HepG2 (cell line): ENCODE results near the gene TASP1. TPM values are rescaled to one million over a fixed set of nuclear protein-coding genes. Genes with fewer than 3 reads are reported as not detected.

Source experiments
- ATM ChIP-seq: fragments of 450-650 bp; IDR thresholded peaks from 2 replicates; pipeline ENCODE4 v1.7.1; 2017; ENCODE audit warnings: mild to moderate bottlenecking, borderline replicate concordance
- ATRX ChIP-seq: sonication (generic); formaldehyde crosslinking; IDR thresholded peaks from 2 replicates; pipeline ENCODE4 v1.4.0; 2020; ENCODE audit warnings: missing genetic modification reagents, borderline replicate concordance
- FOSL2 ChIP-seq: sonication (generic); formaldehyde crosslinking; IDR thresholded peaks from 2 replicates; pipeline ENCODE4 v1.4.0; 2020; ENCODE audit warnings: missing genetic modification reagents
- HNF4G ChIP-seq, 2 experiments: sonication (generic) in 1 of 2; formaldehyde crosslinking in 1 of 2; IDR thresholded peaks; 2 replicates each; pipeline versions ENCODE4 v1.4.0 to v1.6.1; 2011 to 2020; ENCODE audit warnings: borderline replicate concordance in 2 of 2, low read depth in 2 of 2, mild to moderate bottlenecking in 2 of 2, low read length in 1 of 2, missing genetic modification reagents in 1 of 2, moderate library complexity in 1 of 2
- IKZF1 ChIP-seq: fragments of 450-650 bp; IDR thresholded peaks from 2 replicates; pipeline ENCODE4 v1.7.1; 2016
- IKZF4 ChIP-seq: sonication (generic); formaldehyde crosslinking; IDR thresholded peaks from 2 replicates; pipeline ENCODE4 v1.5.1; 2020; ENCODE audit warnings: borderline replicate concordance, mild to moderate bottlenecking, low read depth, missing genetic modification reagents; ENCODE audit errors: not compliant biosample characterization
- KAT2B ChIP-seq: fragments of 150-350 bp; IDR thresholded peaks from 2 replicates; pipeline ENCODE4 v1.6.1; 2014; ENCODE audit warnings: low read depth, low read length, borderline replicate concordance
- KDM2A ChIP-seq: sonication (generic); formaldehyde crosslinking; IDR thresholded peaks from 2 replicates; pipeline ENCODE4 v1.4.0; 2020; ENCODE audit warnings: low read depth, missing genetic modification reagents, borderline replicate concordance
- KLF12 ChIP-seq: sonication (generic); formaldehyde crosslinking; IDR thresholded peaks from 2 replicates; pipeline ENCODE4 v1.4.0; 2020; ENCODE audit warnings: missing genetic modification reagents, borderline replicate concordance
- MED8 ChIP-seq: sonication (generic); formaldehyde crosslinking; IDR thresholded peaks from 2 replicates; pipeline ENCODE4 v1.8.1; 2023; ENCODE audit warnings: mild to moderate bottlenecking, missing genetic modification reagents; ENCODE audit not compliant: insufficient replicate concordance
- NCOA5 ChIP-seq: sonication (generic); formaldehyde crosslinking; IDR thresholded peaks from 2 replicates; pipeline ENCODE4 v1.4.0; 2020; ENCODE audit warnings: missing genetic modification reagents
- SP4 ChIP-seq: sonication (generic); formaldehyde crosslinking; IDR thresholded peaks from 2 replicates; pipeline ENCODE4 v1.8.1; 2023; ENCODE audit warnings: mild to moderate bottlenecking, missing genetic modification reagents
- STAT6 ChIP-seq: sonication (generic); formaldehyde crosslinking; IDR thresholded peaks from 2 replicates; pipeline ENCODE4 v1.4.0; 2020; ENCODE audit warnings: missing genetic modification reagents, mild to moderate bottlenecking, borderline replicate concordance
- TEAD3 ChIP-seq: optimal IDR thresholded peaks from 2 replicates; pipeline ENCODE3; 2016; ENCODE audit warnings: borderline replicate concordance
- ZBTB33 ChIP-seq: sonication (generic); formaldehyde crosslinking; IDR thresholded peaks from 2 replicates; pipeline ENCODE4 v1.4.0; 2020; ENCODE audit warnings: missing genetic modification reagents
- ZBTB43 ChIP-seq: sonication (generic); formaldehyde crosslinking; conservative IDR thresholded peaks from 2 replicates; pipeline ENCODE4 v1.4.0; 2020; ENCODE audit warnings: missing genetic modification reagents
- ZNF335 ChIP-seq: sonication (generic); formaldehyde crosslinking; IDR thresholded peaks from 2 replicates; pipeline ENCODE4 v1.4.0; 2020; ENCODE audit warnings: missing genetic modification reagents
- polyA plus RNA-seq, 8 experiments: library from polyadenylated mRNA; depleted of rRNA in 3 of 8; stranded (reverse) in 7 of 8; unstranded in 1 of 8; fragments of >200 nt; fragmentation: Illumina TruSeq in 4 of 8; extraction: Trizol in 4 of 8; gene quantifications; 2 replicates each; pipeline versions ENCODE4 v1.2.1 to v1.2.3, GENCODE V29; 2011 to 2016; ENCODE audit warnings: low read depth in 4 of 8, missing spikeins in 1 of 8, mixed read lengths in 1 of 8; ENCODE audit not compliant: insufficient read depth in 1 of 8
- total RNA-seq, 5 experiments: library from RNA; depleted of rRNA; stranded (reverse); fragments of >200 nt; fragmentation: Illumina TruSeq; extraction: Trizol; gene quantifications; 2 replicates each; pipeline ENCODE4 v1.2.3, GENCODE V29; 2016; ENCODE audit warnings: low read depth in 1 of 5
- TF ChIP-seq, protein P1 (sequence below): sonication (generic); formaldehyde crosslinking; IDR thresholded peaks from 2 replicates; pipeline ENCODE4 v1.5.0; 2020; ENCODE audit warnings: mild to moderate bottlenecking, missing genetic modification reagents, moderate library complexity

TASP1 gene
- total and polyA plus RNA-seq, 2 of the 13 experiments (the other 11 are each of a cell fraction or from before 2014, with no cell fraction given): 10.0 to 25.2 TPM

GRCh38 chr20:13681248-13682125 is 42.8 kb upstream of the TASP1 start (continued):
- TF ChIP-seq HNF4G (IDR thresholded peaks at IDR 0.05; ENCODE audit: borderline replicate concordance, low read depth, low read length): peak; percentile 97
- TF ChIP-seq HNF4G (CRISPR knock-in tag; IDR thresholded peaks at IDR 0.05; ENCODE audit: borderline replicate concordance, low read depth): peak; percentile 90
- TF ChIP-seq KLF12: no peak
- no peak for TF ChIP-seq IKZF4 (CRISPR knock-in tag)
- TF ChIP-seq IKZF1: no peak
- TF ChIP-seq, protein P1, sequence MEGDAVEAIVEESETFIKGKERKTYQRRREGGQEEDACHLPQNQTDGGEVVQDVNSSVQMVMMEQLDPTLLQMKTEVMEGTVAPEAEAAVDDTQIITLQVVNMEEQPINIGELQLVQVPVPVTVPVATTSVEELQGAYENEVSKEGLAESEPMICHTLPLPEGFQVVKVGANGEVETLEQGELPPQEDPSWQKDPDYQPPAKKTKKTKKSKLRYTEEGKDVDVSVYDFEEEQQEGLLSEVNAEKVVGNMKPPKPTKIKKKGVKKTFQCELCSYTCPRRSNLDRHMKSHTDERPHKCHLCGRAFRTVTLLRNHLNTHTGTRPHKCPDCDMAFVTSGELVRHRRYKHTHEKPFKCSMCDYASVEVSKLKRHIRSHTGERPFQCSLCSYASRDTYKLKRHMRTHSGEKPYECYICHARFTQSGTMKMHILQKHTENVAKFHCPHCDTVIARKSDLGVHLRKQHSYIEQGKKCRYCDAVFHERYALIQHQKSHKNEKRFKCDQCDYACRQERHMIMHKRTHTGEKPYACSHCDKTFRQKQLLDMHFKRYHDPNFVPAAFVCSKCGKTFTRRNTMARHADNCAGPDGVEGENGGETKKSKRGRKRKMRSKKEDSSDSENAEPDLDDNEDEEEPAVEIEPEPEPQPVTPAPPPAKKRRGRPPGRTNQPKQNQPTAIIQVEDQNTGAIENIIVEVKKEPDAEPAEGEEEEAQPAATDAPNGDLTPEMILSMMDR (CRISPR knock-in tag): peak; percentile 30; the same call in 1 of the 2 replicates
- no peak for TF ChIP-seq STAT6 (CRISPR knock-in tag)
- no peak for TF ChIP-seq NCOA5 (CRISPR knock-in tag)
- TF ChIP-seq ATRX (CRISPR knock-in tag): no peak
- TF ChIP-seq MED8 (CRISPR knock-in tag): no peak
- no peak for TF ChIP-seq KAT2B
- peak; percentile 98 for TF ChIP-seq TEAD3 (CRISPR knock-in tag)
- TF ChIP-seq ZNF335 (CRISPR knock-in tag): peak; percentile 81; the same call in 1 of the 2 replicates
- 0 out of 2 replicates have a peak, but pooled peaks have one; percentile 31 for TF ChIP-seq SP4 (CRISPR knock-in tag)
- peak; percentile 100 for TF ChIP-seq FOSL2 (CRISPR knock-in tag)
- no peak for TF ChIP-seq ZBTB43 (CRISPR knock-in tag)
- TF ChIP-seq ATM: no peak
- TF ChIP-seq KDM2A (CRISPR knock-in tag): peak; percentile 54; the same call in 1 of the 2 replicates
- TF ChIP-seq ZBTB33 (CRISPR knock-in tag): peak; percentile 55; the same call in 1 of the 2 replicates
